Testis (tissue), 2 donors: ENCODE measurements around the gene SMIM13.

Source experiments
- CTCF ChIP-seq, 3 experiments: fragments of 450-650 bp in 2 of 3; fragments of 200-600 bp in 1 of 3; sonication (generic) in 1 of 3; IDR thresholded peaks; one replicate each; pipeline ENCODE4 v1.5.1; 2016 to 2019; ENCODE audit warnings: antibody characterized with exemption in 3 of 3, mild to moderate bottlenecking in 2 of 3, moderate library complexity in 1 of 3
- POLR2A ChIP-seq: fragments of 450-650 bp; IDR thresholded peaks from one replicate; pipeline ENCODE4 v1.6.1; 2017; ENCODE audit warnings: antibody characterized with exemption, mild to moderate bottlenecking, moderate library complexity

- TF ChIP-seq CTCF (IDR thresholded peaks at IDR 0.05) (no peak), POLR2A (no peak)
These were observed 4.4 kb downstream of the SMIM13 start for GRCh38 chr6:11098004-11098403.
